ENCODE results near the gene CFAP68. TPM values are rescaled to one million over a fixed set of nuclear protein-coding genes. Genes with fewer than 3 reads are reported as not detected.

The CFAP68 gene
- total RNA-seq, 4 donors from 2014 or later, result 24.7 to 47.1 (median 38.0) TPM

DNA sequence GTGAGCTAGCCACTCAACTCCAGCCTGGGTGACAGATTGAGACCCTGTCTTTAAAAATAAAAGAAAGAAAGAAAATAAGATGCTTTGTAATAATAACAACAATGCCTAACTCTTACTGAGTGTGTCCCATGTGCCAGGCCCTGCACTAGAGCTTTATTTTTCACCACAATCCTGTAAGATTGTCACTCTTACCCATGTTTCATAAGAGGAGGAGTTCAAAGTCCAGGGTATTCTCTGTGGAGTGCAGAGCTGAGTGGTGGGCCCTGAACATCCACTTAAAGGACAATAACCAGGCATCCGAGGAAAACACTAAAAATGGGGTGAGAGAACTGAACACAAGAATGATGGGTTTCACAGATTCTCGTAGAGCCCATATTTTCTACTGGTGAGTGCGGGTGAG lies 38.4 kb downstream of the CFAP68 start:
- peak overlapping the region; percentile 95 to 100 (median 98) for H3K27ac ChIP-seq
- no peaks in the 10 kb centered on the region for H3K36me3 ChIP-seq
- H3K27me3 ChIP-seq, result no peaks in the 10 kb centered on the region
- 83 to 84% methylated on average over 3 of the region's 3 CpGs for WGBS, 2 donors
- no peak for DNase-seq
- no peaks in the 10 kb centered on the region for H3K9me3 ChIP-seq
- H3K4me3 ChIP-seq (replicated peaks in 1 of 3), result no peak overlapping the region
- TF ChIP-seq POLR2A (IDR thresholded peaks at IDR 0.05), result no peak
- TF ChIP-seq, protein P1, sequence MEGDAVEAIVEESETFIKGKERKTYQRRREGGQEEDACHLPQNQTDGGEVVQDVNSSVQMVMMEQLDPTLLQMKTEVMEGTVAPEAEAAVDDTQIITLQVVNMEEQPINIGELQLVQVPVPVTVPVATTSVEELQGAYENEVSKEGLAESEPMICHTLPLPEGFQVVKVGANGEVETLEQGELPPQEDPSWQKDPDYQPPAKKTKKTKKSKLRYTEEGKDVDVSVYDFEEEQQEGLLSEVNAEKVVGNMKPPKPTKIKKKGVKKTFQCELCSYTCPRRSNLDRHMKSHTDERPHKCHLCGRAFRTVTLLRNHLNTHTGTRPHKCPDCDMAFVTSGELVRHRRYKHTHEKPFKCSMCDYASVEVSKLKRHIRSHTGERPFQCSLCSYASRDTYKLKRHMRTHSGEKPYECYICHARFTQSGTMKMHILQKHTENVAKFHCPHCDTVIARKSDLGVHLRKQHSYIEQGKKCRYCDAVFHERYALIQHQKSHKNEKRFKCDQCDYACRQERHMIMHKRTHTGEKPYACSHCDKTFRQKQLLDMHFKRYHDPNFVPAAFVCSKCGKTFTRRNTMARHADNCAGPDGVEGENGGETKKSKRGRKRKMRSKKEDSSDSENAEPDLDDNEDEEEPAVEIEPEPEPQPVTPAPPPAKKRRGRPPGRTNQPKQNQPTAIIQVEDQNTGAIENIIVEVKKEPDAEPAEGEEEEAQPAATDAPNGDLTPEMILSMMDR (IDR thresholded peaks at IDR 0.05), result no peak
- H3K4me1 ChIP-seq, result peaks cover 60 to 69% of the 10 kb centered on the region in 2 donors
- intact Hi-C loops (cut with DNase I), result no loop called here

DNA sequence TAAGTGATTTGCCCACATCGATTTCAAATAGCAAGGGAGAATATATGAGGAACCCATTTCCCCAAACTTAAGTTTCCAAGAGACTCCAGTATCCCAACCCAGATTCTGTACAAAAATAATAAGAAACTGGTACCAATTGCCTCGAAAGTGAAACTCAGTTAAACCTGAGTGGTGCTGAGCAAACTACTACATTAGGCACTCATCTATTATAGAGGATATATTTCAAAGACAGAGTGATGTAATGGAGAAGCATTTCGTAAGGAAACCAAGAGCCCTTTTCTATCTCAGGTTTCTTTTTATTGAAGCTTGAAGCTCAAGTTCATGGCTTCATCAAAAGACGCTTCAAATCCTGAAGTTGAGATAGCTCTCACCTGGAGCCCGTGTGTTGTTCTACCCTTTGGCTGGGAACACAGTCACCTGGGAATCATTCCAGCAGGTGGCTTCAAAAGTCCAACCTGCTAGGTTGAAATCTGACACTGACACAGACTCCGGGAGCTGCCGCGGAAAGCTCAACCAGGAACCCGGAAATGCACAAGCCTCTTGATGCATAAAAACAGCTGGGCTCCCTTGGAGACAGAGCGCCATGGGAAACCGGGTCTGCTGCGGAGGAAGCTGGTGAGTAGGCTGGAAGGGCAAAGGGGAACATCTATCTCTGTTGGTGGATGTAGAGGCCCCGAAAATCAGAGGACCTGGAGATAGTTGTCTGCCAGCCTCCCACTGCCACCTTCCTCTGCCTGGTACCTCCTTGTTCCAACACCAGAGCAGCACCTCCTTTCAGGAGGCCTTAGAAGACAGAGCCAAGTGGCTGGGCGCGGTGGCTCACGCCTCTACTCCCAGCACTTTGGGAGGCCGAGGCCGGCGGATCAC lies 39.3 kb downstream of the CFAP68 start, which contains the start of gene C11orf52:
Gene C11orf52 (plus strand): TSS at position 524 of the 867 bp plus-strand sequence. CDS start 60 bp downstream, at position 584.
- peak within 1 kb of the TSS; percentile 95 to 100 (median 98) for H3K27ac ChIP-seq
- H3K4me3 ChIP-seq (replicated peaks in 1 of 3), result peak within 1 kb of the TSS in 2 of 3 donors; percentile 21 to 23
- intact Hi-C loops (cut with DNase I), result no loop called here
- peak; percentile 5 to 96 for TF ChIP-seq POLR2A (IDR thresholded peaks at IDR 0.05)
- TF ChIP-seq, protein P1 (IDR thresholded peaks at IDR 0.05), result peak in 2 of 6 experiments; percentile 9 to 32
- H3K36me3 ChIP-seq, result no peaks in the 10 kb centered on the region
- peak; percentile 94 to 96 for DNase-seq
- 39 to 47% methylated on average over 19 of the region's 19 CpGs for WGBS, 2 donors
- no peaks in the 10 kb centered on the region for H3K27me3 ChIP-seq
- no peaks in the 10 kb centered on the region for H3K9me3 ChIP-seq
- peaks cover 58 to 67% of the 10 kb centered on the region in 2 donors for H3K4me1 ChIP-seq

DNA sequence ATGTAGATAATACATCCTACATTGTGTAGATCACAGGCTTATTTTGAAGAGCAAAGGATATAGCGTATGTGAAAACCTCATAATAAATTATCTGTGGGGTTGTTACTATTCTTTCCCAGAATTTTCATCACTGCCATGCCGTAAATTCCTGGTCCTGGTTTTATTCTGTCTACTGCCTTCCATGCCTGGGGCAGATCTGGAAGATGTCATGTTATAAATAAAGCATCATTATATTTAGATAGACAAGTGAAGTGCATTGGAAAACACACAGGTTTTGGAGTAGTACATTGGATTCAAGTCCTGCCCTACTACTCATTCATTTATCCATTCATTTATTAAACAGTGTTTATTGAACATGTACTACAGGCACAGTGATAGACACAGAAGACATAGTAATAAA lies 41.6 kb downstream of the CFAP68 start:
- no peaks in the 10 kb centered on the region for H3K9me3 ChIP-seq
- peaks cover 50 to 63% of the 10 kb centered on the region in 2 donors for H3K4me1 ChIP-seq
- no peaks in the 10 kb centered on the region for H3K27me3 ChIP-seq
- no peaks in the 10 kb centered on the region for H3K36me3 ChIP-seq
- peak overlapping the region in 1 of 3 donors; percentile 94 for H3K27ac ChIP-seq
- no peak overlapping the region for H3K4me3 ChIP-seq (replicated peaks in 1 of 3)
- no peak for TF ChIP-seq POLR2A (IDR thresholded peaks at IDR 0.05)
- TF ChIP-seq, protein P1 (IDR thresholded peaks at IDR 0.05), result no peak
- 75 to 95% methylated on average over 2 of the region's 2 CpGs for WGBS, 2 donors
- DNase-seq, result no peak
- intact Hi-C loops (cut with DNase I), result no loop called here

DNA sequence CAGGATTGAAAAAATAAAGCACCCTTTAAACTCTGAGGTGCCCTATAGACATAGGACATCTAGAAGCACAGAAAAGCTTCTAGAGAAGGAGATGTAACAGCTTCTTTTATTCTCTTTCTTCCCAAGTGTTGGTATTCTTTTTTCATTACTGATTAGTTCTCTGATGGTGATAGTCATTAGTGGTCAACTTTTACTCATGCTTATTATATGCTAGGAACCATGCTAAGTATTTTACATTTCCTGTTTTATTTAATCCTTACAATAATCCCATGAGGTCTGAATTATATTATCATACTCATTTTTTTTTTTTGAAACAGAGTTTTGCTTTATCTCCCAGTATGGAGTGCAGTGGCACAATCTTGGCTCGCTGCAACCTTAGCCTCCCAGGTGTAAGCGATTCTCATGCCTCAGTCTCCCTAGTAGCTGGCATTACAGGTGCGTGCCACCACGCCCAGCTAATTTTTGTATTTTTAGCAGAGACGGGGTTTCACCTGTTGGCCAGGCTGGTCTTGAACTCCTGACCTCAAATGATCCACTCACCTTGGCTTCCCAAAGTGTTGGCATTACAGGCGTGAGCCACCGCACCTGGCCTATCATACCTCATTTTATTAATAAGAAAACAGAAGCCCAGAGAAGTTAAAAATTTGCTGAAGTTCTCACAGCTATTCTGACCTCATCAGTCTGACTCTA lies 42.3 kb downstream of the CFAP68 start:
- TF ChIP-seq, protein P1 (IDR thresholded peaks at IDR 0.05), result no peak
- no peak for TF ChIP-seq POLR2A (IDR thresholded peaks at IDR 0.05)
- intact Hi-C loops (cut with DNase I), result no loop called here
- H3K27ac ChIP-seq, result peak overlapping the region; percentile 83 to 95 (median 94)
- no peaks in the 10 kb centered on the region for H3K9me3 ChIP-seq
- H3K36me3 ChIP-seq, result no peaks in the 10 kb centered on the region
- H3K4me1 ChIP-seq, result peaks cover 46 to 62% of the 10 kb centered on the region in 2 donors
- no peaks in the 10 kb centered on the region for H3K27me3 ChIP-seq
- no peak for DNase-seq
- H3K4me3 ChIP-seq (replicated peaks in 1 of 3), result no peak overlapping the region
- 88 to 93% methylated on average over 7 of the region's 7 CpGs for WGBS, 2 donors

All from thyroid gland (tissue), 4 donors.